ENCODE measurements around the gene NPLOC4. TPM values are rescaled to one million over a fixed set of nuclear protein-coding genes. Genes with fewer than 3 reads are reported as not detected.

Gene NPLOC4
- total and polyA plus RNA-seq, 2 of the 13 experiments (the other 11 are each of a cell fraction or from before 2014, with no cell fraction given), result 57.0 to 97.0 TPM

DNA sequence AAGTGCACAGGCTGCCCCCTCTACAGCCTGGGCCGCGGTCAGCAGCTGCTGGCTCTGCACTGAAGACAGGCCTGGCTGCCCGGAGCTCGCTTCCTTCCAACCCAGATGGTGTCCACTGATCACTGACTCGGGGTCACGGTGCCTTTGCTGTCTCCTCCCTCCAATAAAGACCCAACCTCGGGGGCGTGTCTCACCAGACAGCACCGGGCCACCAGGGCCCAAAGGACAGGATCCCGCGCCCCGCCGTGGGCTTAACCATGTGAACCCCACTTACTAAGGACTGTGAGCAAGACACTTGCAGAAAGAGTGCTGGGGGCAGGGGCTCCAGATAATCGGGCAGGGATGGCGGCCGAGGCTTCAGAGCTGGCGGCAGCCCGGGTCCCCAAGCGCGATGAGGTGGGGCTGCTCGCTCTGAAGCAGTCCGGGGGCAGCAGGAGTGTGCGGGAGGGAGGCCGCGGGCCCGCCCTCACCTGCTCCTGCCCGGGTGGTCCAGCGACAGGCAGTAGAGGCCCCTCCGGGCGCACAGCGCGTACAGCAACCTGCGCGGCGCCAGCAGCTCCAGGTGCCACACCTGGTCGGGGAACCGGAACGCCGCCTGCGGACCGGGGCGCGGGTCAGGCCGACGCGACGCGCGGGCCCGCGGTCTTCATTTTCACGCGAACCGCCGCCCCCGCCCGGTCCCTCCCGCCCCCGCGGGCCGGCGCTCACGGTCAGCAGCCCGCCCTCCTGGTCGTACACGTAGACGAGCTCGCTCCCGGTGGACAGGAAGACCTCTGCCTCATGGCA is 85.3 kb downstream of the NPLOC4 start (continued):
- TF ChIP-seq ZNF138 (CRISPR knock-in tag; IDR thresholded peaks at IDR 0.05; ENCODE audit: low read depth) (peak; percentile 34; the same call in 1 of the 2 replicates), NR2F2 (IDR thresholded peaks at IDR 0.05; ENCODE audit: borderline replicate concordance, low read depth) (peak; percentile 24; the same call in 1 of the 2 replicates), ZNF678 (CRISPR knock-in tag; IDR thresholded peaks at IDR 0.05) (0 out of 2 replicates have a peak, but pooled peaks have one; percentile 17), DZIP1 (CRISPR knock-in tag; IDR thresholded peaks at IDR 0.05) (0 out of 2 replicates have a peak, but pooled peaks have one; percentile 9), SOX13 (IDR thresholded peaks at IDR 0.05) (no peak), SOX13 (CRISPR knock-in tag; conservative IDR thresholded peaks at IDR 0.05 in 1 of 2, IDR thresholded peaks at IDR 0.05 in 1 of 2) (no peak), CHCHD3 (CRISPR knock-in tag; IDR thresholded peaks at IDR 0.05) (peak; percentile 61; the same call in 1 of the 2 replicates), ZNF768 (CRISPR knock-in tag; IDR thresholded peaks at IDR 0.05) (peak; percentile 60), GLI4 (CRISPR knock-in tag; IDR thresholded peaks at IDR 0.05; ENCODE audit: borderline replicate concordance) (peak; percentile 54; the same call in 1 of the 2 replicates), ZNF616 (CRISPR knock-in tag; IDR thresholded peaks at IDR 0.05; ENCODE audit: low read depth) (peak; percentile 6; the same call in 1 of the 2 replicates), MZF1 (CRISPR knock-in tag; IDR thresholded peaks at IDR 0.05; ENCODE audit: borderline replicate concordance) (peak; percentile 60; the same call in 1 of the 2 replicates), MXI1 (IDR thresholded peaks at IDR 0.05; ENCODE audit: borderline replicate concordance, low read depth, low read length) (peak; percentile 44; the same call in 1 of the 3 replicates), TCF12 (IDR thresholded peaks at IDR 0.05) (no peak), TCF12 (CRISPR knock-in tag; IDR thresholded peaks at IDR 0.05) (no peak), ZNF543 (CRISPR knock-in tag; IDR thresholded peaks at IDR 0.05) (no peak), XRCC5 (optimal IDR thresholded peaks at IDR 0.05; ENCODE audit: low read length) (peak; percentile 65), ZBTB20 (CRISPR knock-in tag; IDR thresholded peaks at IDR 0.05; ENCODE audit: borderline replicate concordance, low read depth) (0 out of 2 replicates have a peak, but pooled peaks have one; percentile 19), ZNF720 (CRISPR knock-in tag; IDR thresholded peaks at IDR 0.05) (0 out of 2 replicates have a peak, but pooled peaks have one; percentile 56), SAP130 (CRISPR knock-in tag; IDR thresholded peaks at IDR 0.05; ENCODE audit: low read depth) (peak; percentile 52; the same call in 1 of the 2 replicates), ZNF792 (CRISPR knock-in tag; IDR thresholded peaks at IDR 0.05) (peak; percentile 22; the same call in 1 of the 2 replicates), RBAK (CRISPR knock-in tag; IDR thresholded peaks at IDR 0.05) (peak; percentile 54; the same call in 1 of the 2 replicates)
- TF ChIP-seq, protein P1, sequence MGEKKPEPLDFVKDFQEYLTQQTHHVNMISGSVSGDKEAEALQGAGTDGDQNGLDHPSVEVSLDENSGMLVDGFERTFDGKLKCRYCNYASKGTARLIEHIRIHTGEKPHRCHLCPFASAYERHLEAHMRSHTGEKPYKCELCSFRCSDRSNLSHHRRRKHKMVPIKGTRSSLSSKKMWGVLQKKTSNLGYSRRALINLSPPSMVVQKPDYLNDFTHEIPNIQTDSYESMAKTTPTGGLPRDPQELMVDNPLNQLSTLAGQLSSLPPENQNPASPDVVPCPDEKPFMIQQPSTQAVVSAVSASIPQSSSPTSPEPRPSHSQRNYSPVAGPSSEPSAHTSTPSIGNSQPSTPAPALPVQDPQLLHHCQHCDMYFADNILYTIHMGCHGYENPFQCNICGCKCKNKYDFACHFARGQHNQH (CRISPR knock-in tag; IDR thresholded peaks at IDR 0.05), result peak; percentile 42

Data from HepG2 (cell line).